ENCODE results near the gene ZP2.
"Not testable (repeated sequence)": the region's sequence is repeated elsewhere in the genome, so short reads cannot be mapped to it uniquely, and the experiment has no call there.

- not testable (repeated sequence) for TF ChIP-seq CTCF, EP300 (IDR thresholded peaks at IDR 0.05)
Observed at GRCh38 chr16:21156011-21156410, 55.4 kb downstream of the ZP2 start.

Data from ovary (tissue), 3 donors.